ENCODE results near the gene FSTL5. TPM values are rescaled to one million over a fixed set of nuclear protein-coding genes. Genes with fewer than 3 reads are reported as not detected.

Gene FSTL5
- total and polyA plus RNA-seq, 2 of the 8 experiments (the other 6 are each of a cell fraction or from before 2014, with no cell fraction given): 0.09 to 0.32 TPM

DNA sequence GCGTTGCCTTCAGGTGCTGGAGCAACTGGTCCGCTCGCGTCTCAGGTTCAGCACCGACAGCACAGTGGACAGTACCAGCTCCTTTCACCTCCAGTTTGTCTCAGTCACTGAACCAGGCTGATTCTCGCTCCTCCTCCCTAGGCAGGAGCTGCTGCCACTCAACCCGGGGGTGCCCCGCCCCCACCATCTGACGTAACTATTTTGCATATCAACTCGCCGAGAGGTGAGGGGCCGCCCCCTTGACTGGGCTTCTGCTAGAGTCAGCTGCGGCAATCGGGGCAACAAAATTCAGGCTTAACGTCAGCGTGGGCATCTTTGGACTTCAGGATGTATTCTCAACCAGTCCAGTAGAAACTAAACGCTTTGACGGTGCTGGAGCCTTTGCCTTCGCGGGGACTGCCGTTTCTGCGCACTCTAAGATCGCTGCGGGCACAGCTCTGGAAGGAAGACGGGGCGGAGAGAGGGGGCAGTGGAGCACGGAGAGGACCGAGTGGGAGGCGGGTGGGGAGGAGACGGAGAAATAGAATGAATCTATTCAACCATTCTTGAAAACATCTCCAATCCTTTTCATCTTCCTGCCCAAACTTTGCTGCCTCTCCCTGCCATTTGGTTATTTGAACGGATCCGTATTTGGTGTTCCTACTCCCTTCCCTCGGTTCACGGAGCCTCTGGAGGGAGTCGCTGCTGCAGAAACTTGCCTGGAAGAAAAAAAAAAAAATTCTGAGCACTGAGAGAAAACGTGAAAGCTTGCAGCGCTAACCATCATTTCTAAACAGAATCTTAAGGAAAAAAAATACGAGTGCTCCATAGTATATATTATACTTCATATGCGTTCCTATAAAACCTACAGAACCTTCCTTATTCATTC is at the start of gene FSTL5 (continued):
- TF ChIP-seq, protein P1, sequence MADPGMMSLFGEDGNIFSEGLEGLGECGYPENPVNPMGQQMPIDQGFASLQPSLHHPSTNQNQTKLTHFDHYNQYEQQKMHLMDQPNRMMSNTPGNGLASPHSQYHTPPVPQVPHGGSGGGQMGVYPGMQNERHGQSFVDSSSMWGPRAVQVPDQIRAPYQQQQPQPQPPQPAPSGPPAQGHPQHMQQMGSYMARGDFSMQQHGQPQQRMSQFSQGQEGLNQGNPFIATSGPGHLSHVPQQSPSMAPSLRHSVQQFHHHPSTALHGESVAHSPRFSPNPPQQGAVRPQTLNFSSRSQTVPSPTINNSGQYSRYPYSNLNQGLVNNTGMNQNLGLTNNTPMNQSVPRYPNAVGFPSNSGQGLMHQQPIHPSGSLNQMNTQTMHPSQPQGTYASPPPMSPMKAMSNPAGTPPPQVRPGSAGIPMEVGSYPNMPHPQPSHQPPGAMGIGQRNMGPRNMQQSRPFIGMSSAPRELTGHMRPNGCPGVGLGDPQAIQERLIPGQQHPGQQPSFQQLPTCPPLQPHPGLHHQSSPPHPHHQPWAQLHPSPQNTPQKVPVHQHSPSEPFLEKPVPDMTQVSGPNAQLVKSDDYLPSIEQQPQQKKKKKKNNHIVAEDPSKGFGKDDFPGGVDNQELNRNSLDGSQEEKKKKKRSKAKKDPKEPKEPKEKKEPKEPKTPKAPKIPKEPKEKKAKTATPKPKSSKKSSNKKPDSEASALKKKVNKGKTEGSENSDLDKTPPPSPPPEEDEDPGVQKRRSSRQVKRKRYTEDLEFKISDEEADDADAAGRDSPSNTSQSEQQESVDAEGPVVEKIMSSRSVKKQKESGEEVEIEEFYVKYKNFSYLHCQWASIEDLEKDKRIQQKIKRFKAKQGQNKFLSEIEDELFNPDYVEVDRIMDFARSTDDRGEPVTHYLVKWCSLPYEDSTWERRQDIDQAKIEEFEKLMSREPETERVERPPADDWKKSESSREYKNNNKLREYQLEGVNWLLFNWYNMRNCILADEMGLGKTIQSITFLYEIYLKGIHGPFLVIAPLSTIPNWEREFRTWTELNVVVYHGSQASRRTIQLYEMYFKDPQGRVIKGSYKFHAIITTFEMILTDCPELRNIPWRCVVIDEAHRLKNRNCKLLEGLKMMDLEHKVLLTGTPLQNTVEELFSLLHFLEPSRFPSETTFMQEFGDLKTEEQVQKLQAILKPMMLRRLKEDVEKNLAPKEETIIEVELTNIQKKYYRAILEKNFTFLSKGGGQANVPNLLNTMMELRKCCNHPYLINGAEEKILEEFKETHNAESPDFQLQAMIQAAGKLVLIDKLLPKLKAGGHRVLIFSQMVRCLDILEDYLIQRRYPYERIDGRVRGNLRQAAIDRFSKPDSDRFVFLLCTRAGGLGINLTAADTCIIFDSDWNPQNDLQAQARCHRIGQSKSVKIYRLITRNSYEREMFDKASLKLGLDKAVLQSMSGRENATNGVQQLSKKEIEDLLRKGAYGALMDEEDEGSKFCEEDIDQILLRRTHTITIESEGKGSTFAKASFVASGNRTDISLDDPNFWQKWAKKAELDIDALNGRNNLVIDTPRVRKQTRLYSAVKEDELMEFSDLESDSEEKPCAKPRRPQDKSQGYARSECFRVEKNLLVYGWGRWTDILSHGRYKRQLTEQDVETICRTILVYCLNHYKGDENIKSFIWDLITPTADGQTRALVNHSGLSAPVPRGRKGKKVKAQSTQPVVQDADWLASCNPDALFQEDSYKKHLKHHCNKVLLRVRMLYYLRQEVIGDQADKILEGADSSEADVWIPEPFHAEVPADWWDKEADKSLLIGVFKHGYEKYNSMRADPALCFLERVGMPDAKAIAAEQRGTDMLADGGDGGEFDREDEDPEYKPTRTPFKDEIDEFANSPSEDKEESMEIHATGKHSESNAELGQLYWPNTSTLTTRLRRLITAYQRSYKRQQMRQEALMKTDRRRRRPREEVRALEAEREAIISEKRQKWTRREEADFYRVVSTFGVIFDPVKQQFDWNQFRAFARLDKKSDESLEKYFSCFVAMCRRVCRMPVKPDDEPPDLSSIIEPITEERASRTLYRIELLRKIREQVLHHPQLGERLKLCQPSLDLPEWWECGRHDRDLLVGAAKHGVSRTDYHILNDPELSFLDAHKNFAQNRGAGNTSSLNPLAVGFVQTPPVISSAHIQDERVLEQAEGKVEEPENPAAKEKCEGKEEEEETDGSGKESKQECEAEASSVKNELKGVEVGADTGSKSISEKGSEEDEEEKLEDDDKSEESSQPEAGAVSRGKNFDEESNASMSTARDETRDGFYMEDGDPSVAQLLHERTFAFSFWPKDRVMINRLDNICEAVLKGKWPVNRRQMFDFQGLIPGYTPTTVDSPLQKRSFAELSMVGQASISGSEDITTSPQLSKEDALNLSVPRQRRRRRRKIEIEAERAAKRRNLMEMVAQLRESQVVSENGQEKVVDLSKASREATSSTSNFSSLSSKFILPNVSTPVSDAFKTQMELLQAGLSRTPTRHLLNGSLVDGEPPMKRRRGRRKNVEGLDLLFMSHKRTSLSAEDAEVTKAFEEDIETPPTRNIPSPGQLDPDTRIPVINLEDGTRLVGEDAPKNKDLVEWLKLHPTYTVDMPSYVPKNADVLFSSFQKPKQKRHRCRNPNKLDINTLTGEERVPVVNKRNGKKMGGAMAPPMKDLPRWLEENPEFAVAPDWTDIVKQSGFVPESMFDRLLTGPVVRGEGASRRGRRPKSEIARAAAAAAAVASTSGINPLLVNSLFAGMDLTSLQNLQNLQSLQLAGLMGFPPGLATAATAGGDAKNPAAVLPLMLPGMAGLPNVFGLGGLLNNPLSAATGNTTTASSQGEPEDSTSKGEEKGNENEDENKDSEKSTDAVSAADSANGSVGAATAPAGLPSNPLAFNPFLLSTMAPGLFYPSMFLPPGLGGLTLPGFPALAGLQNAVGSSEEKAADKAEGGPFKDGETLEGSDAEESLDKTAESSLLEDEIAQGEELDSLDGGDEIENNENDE (IDR thresholded peaks at IDR 0.05; ENCODE audit: insufficient replicate concordance, low read length): no peak
- TF ChIP-seq YY1 (IDR thresholded peaks at IDR 0.05; ENCODE audit: low read depth, low read length): no peak
- no peak for TF ChIP-seq CHD1 (IDR thresholded peaks at IDR 0.05; ENCODE audit: low read depth, low read length)
- TF ChIP-seq SP2 (IDR thresholded peaks at IDR 0.05; ENCODE audit: low read length): no peak
- TF ChIP-seq POU5F1 (IDR thresholded peaks at IDR 0.05; ENCODE audit: low read depth, low read length): no peak
- no peak for TF ChIP-seq BCL11A (IDR thresholded peaks at IDR 0.05; ENCODE audit: low read depth in 2 of 2, low read length in 2 of 2)
- TF ChIP-seq SP4 (IDR thresholded peaks at IDR 0.05; ENCODE audit: low read length): peak; percentile 95
- TF ChIP-seq SIN3A (conservative IDR thresholded peaks at IDR 0.05 in 1 of 2, IDR thresholded peaks at IDR 0.05 in 1 of 2; ENCODE audit: low read depth in 1 of 2, low read length in 2 of 2): peak; percentile 95 to 96
- peak; percentile 29; the same call in 1 of the 2 replicates for TF ChIP-seq TBP (IDR thresholded peaks at IDR 0.05; ENCODE audit: low read depth, low read length)
- no peak for TF ChIP-seq EZH2 (IDR thresholded peaks at IDR 0.05; ENCODE audit: low read depth, low read length, severe bottlenecking)

Measured in H1 (cell line).